ENCODE results near the gene APRT. TPM values are rescaled to one million over a fixed set of nuclear protein-coding genes. Genes with fewer than 3 reads are reported as not detected.
A peak's percentile ranks its signal among the peaks of the same experiment; 100 is the strongest.

The APRT gene
- total RNA-seq, 2 donors from 2014 or later = 200 to 230 TPM

- DNase-seq = peak; percentile 76
- no peak overlapping the region for H3K27ac ChIP-seq (ENCODE audit: low read depth, low read length)
- Mint-ChIP-seq H3K27ac (no peak overlapping the region), H3K9me3 (peaks cover 2% of the 10 kb centered on the region), H3K4me3 (peak overlapping the region; percentile 91), H3K36me3 (ENCODE audit: low read depth) (peaks cover 40% of the 10 kb centered on the region), H3K27me3 (ENCODE audit: insufficient read depth) (no peaks in the 10 kb centered on the region), H3K4me1 (peaks cover 4% of the 10 kb centered on the region)
- no peaks in the 10 kb centered on the region for H3K4me1 ChIP-seq (ENCODE audit: control insufficient read depth, insufficient read depth, low read length)
- peaks cover 26% of the 10 kb centered on the region for H3K36me3 ChIP-seq (ENCODE audit: control insufficient read depth, insufficient read depth, low read length)
- H3K4me3 ChIP-seq (ENCODE audit: low read length) = peak overlapping the region; percentile 92
- H3K9me3 ChIP-seq (ENCODE audit: control insufficient read depth, low read length) = no peaks in the 10 kb centered on the region
- no peaks in the 10 kb centered on the region for H3K27me3 ChIP-seq (ENCODE audit: control insufficient read depth, insufficient read depth, low read length, poor library complexity, severe bottlenecking)
- no peak for TF ChIP-seq CTCF (conservative IDR thresholded peaks at IDR 0.05)
- 9 to 31% methylated on average over 9 to 38 of the region's 53 CpGs for WGBS, 2 experiments (ENCODE audit: insufficient coverage in 1 of 2, insufficient read length in 1 of 2)
- peak overlapping the region; percentile 11 for H3K9ac ChIP-seq (ENCODE audit: extremely low read depth, low read length, poor library complexity, severe bottlenecking)
These were observed 44.5 kb upstream of the APRT start for GRCh38 chr16:88856122-88856827.

- no peak overlapping the region for H3K9ac ChIP-seq (ENCODE audit: extremely low read depth, low read length, poor library complexity, severe bottlenecking)
- peak overlapping the region; percentile 74 for H3K4me3 ChIP-seq (ENCODE audit: low read length)
- no peak for TF ChIP-seq CTCF (conservative IDR thresholded peaks at IDR 0.05)
- peaks cover 4% of the 10 kb centered on the region for H3K4me1 Mint-ChIP-seq
- H3K36me3 Mint-ChIP-seq (ENCODE audit: low read depth) = peaks cover 39% of the 10 kb centered on the region
- H3K4me1 ChIP-seq (ENCODE audit: control insufficient read depth, insufficient read depth, low read length) = no peaks in the 10 kb centered on the region
- peaks cover 23% of the 10 kb centered on the region for H3K36me3 ChIP-seq (ENCODE audit: control insufficient read depth, insufficient read depth, low read length)
- H3K27ac Mint-ChIP-seq = no peak overlapping the region
- DNase-seq = no peak
- H3K27me3 ChIP-seq (ENCODE audit: control insufficient read depth, insufficient read depth, low read length, poor library complexity, severe bottlenecking) = no peaks in the 10 kb centered on the region
- no peaks in the 10 kb centered on the region for H3K27me3 Mint-ChIP-seq (ENCODE audit: insufficient read depth)
- H3K27ac ChIP-seq (ENCODE audit: low read depth, low read length) = no peak overlapping the region
- peaks cover 4% of the 10 kb centered on the region for H3K9me3 Mint-ChIP-seq
- peak overlapping the region; percentile 91 for H3K4me3 Mint-ChIP-seq
- no peaks in the 10 kb centered on the region for H3K9me3 ChIP-seq (ENCODE audit: control insufficient read depth, low read length)
- WGBS, 2 experiments (ENCODE audit: insufficient coverage in 1 of 2, insufficient read length in 1 of 2) = 88 to 91% methylated on average over 13 of the region's 13 CpGs
These were observed 44.0 kb upstream of the APRT start for GRCh38 chr16:88855736-88856121.

GRCh38 chr16:88855176-88855575 is 43.4 kb upstream of the APRT start:
- H3K27ac Mint-ChIP-seq = no peak overlapping the region
- WGBS, 2 experiments (ENCODE audit: insufficient coverage in 1 of 2, insufficient read length in 1 of 2) = 96 to 97% methylated on average over 7 of the region's 8 CpGs

More at GRCh38 chr16:88855176-88855575, 43.4 kb upstream of the APRT start:
- Mint-ChIP-seq H3K36me3 (ENCODE audit: low read depth) (peaks cover 37% of the 10 kb centered on the region), H3K4me3 (peak overlapping the region; percentile 91), H3K27me3 (ENCODE audit: insufficient read depth) (no peaks in the 10 kb centered on the region), H3K9me3 (peaks cover 4% of the 10 kb centered on the region), H3K4me1 (peaks cover 4% of the 10 kb centered on the region)
- H3K9ac ChIP-seq (ENCODE audit: extremely low read depth, low read length, poor library complexity, severe bottlenecking) = no peak overlapping the region
- H3K36me3 ChIP-seq (ENCODE audit: control insufficient read depth, insufficient read depth, low read length) = peaks cover 17% of the 10 kb centered on the region
- TF ChIP-seq CTCF (conservative IDR thresholded peaks at IDR 0.05) = no peak
- no peak overlapping the region for H3K4me3 ChIP-seq (ENCODE audit: low read length)
- H3K27ac ChIP-seq (ENCODE audit: low read depth, low read length) = no peak overlapping the region
- no peaks in the 10 kb centered on the region for H3K27me3 ChIP-seq (ENCODE audit: control insufficient read depth, insufficient read depth, low read length, poor library complexity, severe bottlenecking)
- H3K9me3 ChIP-seq (ENCODE audit: control insufficient read depth, low read length) = no peaks in the 10 kb centered on the region
- no peak for DNase-seq
- H3K4me1 ChIP-seq (ENCODE audit: control insufficient read depth, insufficient read depth, low read length) = no peaks in the 10 kb centered on the region

Measured in endodermal cell (in vitro differentiated cells).